WTC11 (cell line): ENCODE results near the gene SUCLA2. TPM values are rescaled to one million over a fixed set of nuclear protein-coding genes. Genes with fewer than 3 reads are reported as not detected.

ENCODE experiments used
- ATF1 ChIP-seq: sonication (generic); formaldehyde crosslinking; IDR thresholded peaks from 2 replicates; pipeline ENCODE4 v1.8.1; 2023; ENCODE audit warnings: mild to moderate bottlenecking, moderate library complexity, missing genetic modification reagents
- ELF4 ChIP-seq: sonication (generic); formaldehyde crosslinking; IDR thresholded peaks from 2 replicates; pipeline ENCODE4 v1.8.1; 2022; ENCODE audit warnings: low read depth, mild to moderate bottlenecking, moderate library complexity, missing genetic modification reagents
- FOXJ3 ChIP-seq: sonication (generic); formaldehyde crosslinking; IDR thresholded peaks from 2 replicates; pipeline ENCODE4 v1.9.0; 2021; ENCODE audit warnings: missing genetic modification reagents, mild to moderate bottlenecking, borderline replicate concordance
- FOXP1 ChIP-seq: sonication (generic); formaldehyde crosslinking; IDR thresholded peaks from 2 replicates; pipeline ENCODE4 v1.8.0; 2022; ENCODE audit warnings: missing genetic modification reagents, mild to moderate bottlenecking, moderate library complexity, borderline replicate concordance
- HMGXB4 ChIP-seq: sonication (generic); formaldehyde crosslinking; IDR thresholded peaks from 2 replicates; pipeline ENCODE4 v1.8.1; 2023; ENCODE audit warnings: mild to moderate bottlenecking, moderate library complexity, missing genetic modification reagents
- MXD4 ChIP-seq: fragments of 250-450 bp; sonication (Bioruptor Pico); IDR thresholded peaks from 2 replicates; pipeline ENCODE4 v1.8.0; 2021; ENCODE audit warnings: mild to moderate bottlenecking, moderate library complexity, borderline replicate concordance
- NFE2L1 ChIP-seq: sonication (generic); formaldehyde crosslinking; IDR thresholded peaks from 2 replicates; pipeline ENCODE4 v1.8.1; 2023; ENCODE audit warnings: missing genetic modification reagents
- NFYB ChIP-seq: sonication (generic); formaldehyde crosslinking; conservative IDR thresholded peaks from 2 replicates; pipeline ENCODE4 v1.8.0; 2022; ENCODE audit warnings: low read depth, missing genetic modification reagents
- RORB ChIP-seq: fragments of 250-450 bp; sonication (Bioruptor Pico); IDR thresholded peaks from 2 replicates; pipeline ENCODE4 v1.9.0; 2021; ENCODE audit warnings: mild to moderate bottlenecking
- SMAD3 ChIP-seq: sonication (generic); formaldehyde crosslinking; IDR thresholded peaks from 2 replicates; pipeline ENCODE4 v1.8.0; 2022; ENCODE audit warnings: missing genetic modification reagents, mild to moderate bottlenecking, borderline replicate concordance
- TEAD4 ChIP-seq: sonication (generic); formaldehyde crosslinking; IDR thresholded peaks from 2 replicates; pipeline ENCODE4 v1.8.0; 2022; ENCODE audit warnings: mild to moderate bottlenecking, missing genetic modification reagents
- USF1 ChIP-seq: sonication (generic); formaldehyde crosslinking; IDR thresholded peaks from 2 replicates; pipeline ENCODE4 v1.8.0; 2022; ENCODE audit warnings: mild to moderate bottlenecking, missing genetic modification reagents
- ZBTB21 ChIP-seq: sonication (generic); formaldehyde crosslinking; IDR thresholded peaks from 2 replicates; pipeline ENCODE4 v1.8.1; 2023; ENCODE audit warnings: mild to moderate bottlenecking, missing genetic modification reagents, borderline replicate concordance
- ZMAT4 ChIP-seq: fragments of 250-450 bp; sonication (Bioruptor Pico); IDR thresholded peaks from 2 replicates; pipeline ENCODE4 v1.9.0; 2021; ENCODE audit warnings: mild to moderate bottlenecking
- ZNF121 ChIP-seq: sonication (generic); formaldehyde crosslinking; IDR thresholded peaks from 2 replicates; pipeline ENCODE4 v1.8.0; 2023; ENCODE audit warnings: missing genetic modification reagents
- ZNF138 ChIP-seq: sonication (generic); formaldehyde crosslinking; conservative IDR thresholded peaks from 2 replicates; pipeline ENCODE4 v1.8.1; 2022; ENCODE audit warnings: mild to moderate bottlenecking, moderate library complexity, missing genetic modification reagents
- ZNF219 ChIP-seq: sonication (generic); formaldehyde crosslinking; IDR thresholded peaks from 2 replicates; pipeline ENCODE4 v1.8.0; 2023; ENCODE audit warnings: missing genetic modification reagents, mild to moderate bottlenecking, borderline replicate concordance
- ZNF263 ChIP-seq: sonication (generic); formaldehyde crosslinking; IDR thresholded peaks from 2 replicates; pipeline ENCODE4 v1.8.1; 2022; ENCODE audit warnings: low read depth, mild to moderate bottlenecking, moderate library complexity, missing genetic modification reagents
- ZNF423 ChIP-seq: fragments of 250-450 bp; sonication (Bioruptor Pico); IDR thresholded peaks from 2 replicates; pipeline ENCODE4 v2.1.2; 2022; ENCODE audit warnings: mild to moderate bottlenecking, moderate library complexity
- ZNF671 ChIP-seq: fragments of 250-450 bp; sonication (Bioruptor Pico); IDR thresholded peaks from 2 replicates; pipeline ENCODE4 v1.8.0; 2021; ENCODE audit warnings: mild to moderate bottlenecking
- total RNA-seq: library from RNA; stranded (reverse); gene quantifications from 3 replicates; pipeline ENCODE4 v1.2.3, GENCODE V29; 2021
- TF ChIP-seq, protein P1 (sequence below): sonication (generic); formaldehyde crosslinking; IDR thresholded peaks from 2 replicates; pipeline ENCODE4 v1.8.1; 2023; ENCODE audit warnings: mild to moderate bottlenecking, missing genetic modification reagents, moderate library complexity
- TF ChIP-seq, protein P2 (sequence below): sonication (generic); formaldehyde crosslinking; IDR thresholded peaks from 2 replicates; pipeline ENCODE4 v1.8.1; 2022; ENCODE audit warnings: low read depth, missing genetic modification reagents, borderline replicate concordance
- TF ChIP-seq, protein P3 (sequence below): sonication (generic); formaldehyde crosslinking; IDR thresholded peaks from 2 replicates; pipeline ENCODE4 v1.8.1; 2022; ENCODE audit warnings: mild to moderate bottlenecking, moderate library complexity, missing genetic modification reagents
- TF ChIP-seq, protein P4 (sequence below): sonication (generic); formaldehyde crosslinking; conservative IDR thresholded peaks from 2 replicates; pipeline ENCODE4 v1.8.1; 2023; ENCODE audit warnings: mild to moderate bottlenecking, low read depth, missing genetic modification reagents, moderate library complexity
- TF ChIP-seq, protein P5 (sequence below): sonication (generic); formaldehyde crosslinking; IDR thresholded peaks from 2 replicates; pipeline ENCODE4 v1.8.0; 2023; ENCODE audit warnings: missing genetic modification reagents

Gene SUCLA2
- total RNA-seq, 1 experiment from 2014 or later = 66.8 TPM

DNA sequence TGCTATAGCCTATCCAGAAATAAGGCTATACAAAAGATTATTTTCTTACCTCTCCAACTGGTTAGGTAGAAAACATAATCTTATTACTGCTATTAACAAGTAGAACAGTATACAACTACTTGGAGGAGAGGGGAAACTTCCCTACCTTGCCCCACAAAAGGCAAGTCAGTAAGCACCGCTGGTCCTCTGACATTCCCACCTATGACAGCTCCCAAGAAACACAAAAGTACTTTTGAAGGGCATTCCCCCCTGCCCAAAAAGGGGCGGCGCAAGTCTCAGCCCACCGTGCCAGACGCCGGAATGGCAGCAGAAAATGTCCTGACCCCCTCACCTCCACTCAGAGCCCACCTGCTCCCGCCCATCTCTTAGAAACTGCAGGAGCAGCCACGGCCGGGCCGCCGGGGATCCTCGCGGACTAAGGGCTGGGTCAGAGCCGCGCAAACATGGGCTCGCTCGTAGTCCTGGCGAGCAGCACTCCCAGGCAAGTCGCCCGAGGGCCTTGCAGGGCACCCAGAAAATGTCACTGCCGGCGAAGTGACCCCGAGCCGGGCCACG lies 437 bp downstream of the SUCLA2 start (continued):
- no peak for TF ChIP-seq ZNF263 (CRISPR knock-in tag)
- no peak for TF ChIP-seq ELF4 (CRISPR knock-in tag)
- TF ChIP-seq, protein P1, sequence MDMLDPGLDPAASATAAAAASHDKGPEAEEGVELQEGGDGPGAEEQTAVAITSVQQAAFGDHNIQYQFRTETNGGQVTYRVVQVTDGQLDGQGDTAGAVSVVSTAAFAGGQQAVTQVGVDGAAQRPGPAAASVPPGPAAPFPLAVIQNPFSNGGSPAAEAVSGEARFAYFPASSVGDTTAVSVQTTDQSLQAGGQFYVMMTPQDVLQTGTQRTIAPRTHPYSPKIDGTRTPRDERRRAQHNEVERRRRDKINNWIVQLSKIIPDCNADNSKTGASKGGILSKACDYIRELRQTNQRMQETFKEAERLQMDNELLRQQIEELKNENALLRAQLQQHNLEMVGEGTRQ (CRISPR knock-in tag) = no peak
- TF ChIP-seq TEAD4 (CRISPR knock-in tag) = no peak
- no peak for TF ChIP-seq ZNF423 (CRISPR knock-in tag)
- peak; percentile 70; the same call in 1 of the 2 replicates for TF ChIP-seq FOXP1 (CRISPR knock-in tag)
- TF ChIP-seq, protein P2, sequence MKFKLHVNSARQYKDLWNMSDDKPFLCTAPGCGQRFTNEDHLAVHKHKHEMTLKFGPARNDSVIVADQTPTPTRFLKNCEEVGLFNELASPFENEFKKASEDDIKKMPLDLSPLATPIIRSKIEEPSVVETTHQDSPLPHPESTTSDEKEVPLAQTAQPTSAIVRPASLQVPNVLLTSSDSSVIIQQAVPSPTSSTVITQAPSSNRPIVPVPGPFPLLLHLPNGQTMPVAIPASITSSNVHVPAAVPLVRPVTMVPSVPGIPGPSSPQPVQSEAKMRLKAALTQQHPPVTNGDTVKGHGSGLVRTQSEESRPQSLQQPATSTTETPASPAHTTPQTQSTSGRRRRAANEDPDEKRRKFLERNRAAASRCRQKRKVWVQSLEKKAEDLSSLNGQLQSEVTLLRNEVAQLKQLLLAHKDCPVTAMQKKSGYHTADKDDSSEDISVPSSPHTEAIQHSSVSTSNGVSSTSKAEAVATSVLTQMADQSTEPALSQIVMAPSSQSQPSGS (CRISPR knock-in tag) = no peak
- TF ChIP-seq SMAD3 (CRISPR knock-in tag) = no peak
- no peak for TF ChIP-seq NFE2L1
- TF ChIP-seq ATF1 = no peak
- no peak for TF ChIP-seq ZMAT4
- TF ChIP-seq NFYB (CRISPR knock-in tag) = no peak
- 0 out of 2 replicates have a peak, but pooled peaks have one; percentile 38 for TF ChIP-seq ZNF219 (CRISPR knock-in tag)
- no peak for TF ChIP-seq RORB (CRISPR knock-in tag)
- TF ChIP-seq, protein P3, sequence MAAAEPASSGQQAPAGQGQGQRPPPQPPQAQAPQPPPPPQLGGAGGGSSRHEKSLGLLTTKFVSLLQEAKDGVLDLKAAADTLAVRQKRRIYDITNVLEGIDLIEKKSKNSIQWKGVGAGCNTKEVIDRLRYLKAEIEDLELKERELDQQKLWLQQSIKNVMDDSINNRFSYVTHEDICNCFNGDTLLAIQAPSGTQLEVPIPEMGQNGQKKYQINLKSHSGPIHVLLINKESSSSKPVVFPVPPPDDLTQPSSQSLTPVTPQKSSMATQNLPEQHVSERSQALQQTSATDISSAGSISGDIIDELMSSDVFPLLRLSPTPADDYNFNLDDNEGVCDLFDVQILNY (CRISPR knock-in tag) = no peak
- no peak for TF ChIP-seq ZNF671 (CRISPR knock-in tag)
- TF ChIP-seq MXD4 (CRISPR knock-in tag) = no peak
- TF ChIP-seq FOXJ3 = no peak
- TF ChIP-seq, protein P4, sequence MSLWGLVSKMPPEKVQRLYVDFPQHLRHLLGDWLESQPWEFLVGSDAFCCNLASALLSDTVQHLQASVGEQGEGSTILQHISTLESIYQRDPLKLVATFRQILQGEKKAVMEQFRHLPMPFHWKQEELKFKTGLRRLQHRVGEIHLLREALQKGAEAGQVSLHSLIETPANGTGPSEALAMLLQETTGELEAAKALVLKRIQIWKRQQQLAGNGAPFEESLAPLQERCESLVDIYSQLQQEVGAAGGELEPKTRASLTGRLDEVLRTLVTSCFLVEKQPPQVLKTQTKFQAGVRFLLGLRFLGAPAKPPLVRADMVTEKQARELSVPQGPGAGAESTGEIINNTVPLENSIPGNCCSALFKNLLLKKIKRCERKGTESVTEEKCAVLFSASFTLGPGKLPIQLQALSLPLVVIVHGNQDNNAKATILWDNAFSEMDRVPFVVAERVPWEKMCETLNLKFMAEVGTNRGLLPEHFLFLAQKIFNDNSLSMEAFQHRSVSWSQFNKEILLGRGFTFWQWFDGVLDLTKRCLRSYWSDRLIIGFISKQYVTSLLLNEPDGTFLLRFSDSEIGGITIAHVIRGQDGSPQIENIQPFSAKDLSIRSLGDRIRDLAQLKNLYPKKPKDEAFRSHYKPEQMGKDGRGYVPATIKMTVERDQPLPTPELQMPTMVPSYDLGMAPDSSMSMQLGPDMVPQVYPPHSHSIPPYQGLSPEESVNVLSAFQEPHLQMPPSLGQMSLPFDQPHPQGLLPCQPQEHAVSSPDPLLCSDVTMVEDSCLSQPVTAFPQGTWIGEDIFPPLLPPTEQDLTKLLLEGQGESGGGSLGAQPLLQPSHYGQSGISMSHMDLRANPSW (CRISPR knock-in tag) = no peak
- 0 out of 2 replicates have a peak, but pooled peaks have one; percentile 12 for TF ChIP-seq USF1 (CRISPR knock-in tag)
- TF ChIP-seq, protein P5, sequence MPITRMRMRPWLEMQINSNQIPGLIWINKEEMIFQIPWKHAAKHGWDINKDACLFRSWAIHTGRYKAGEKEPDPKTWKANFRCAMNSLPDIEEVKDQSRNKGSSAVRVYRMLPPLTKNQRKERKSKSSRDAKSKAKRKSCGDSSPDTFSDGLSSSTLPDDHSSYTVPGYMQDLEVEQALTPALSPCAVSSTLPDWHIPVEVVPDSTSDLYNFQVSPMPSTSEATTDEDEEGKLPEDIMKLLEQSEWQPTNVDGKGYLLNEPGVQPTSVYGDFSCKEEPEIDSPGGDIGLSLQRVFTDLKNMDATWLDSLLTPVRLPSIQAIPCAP (CRISPR knock-in tag) = 0 out of 2 replicates have a peak, but pooled peaks have one; percentile 30
- TF ChIP-seq ZBTB21 (CRISPR knock-in tag) = no peak
- no peak for TF ChIP-seq ZNF121 (CRISPR knock-in tag)
- no peak for TF ChIP-seq ZNF138 (CRISPR knock-in tag)
- 0 out of 2 replicates have a peak, but pooled peaks have one; percentile 41 for TF ChIP-seq HMGXB4 (CRISPR knock-in tag)
